GM18861 (cell line): ENCODE results near the gene CACNA1B.

Source experiments
- ATAC-seq: cut with Tn5 transposase; IDR thresholded peaks from one replicate; pipeline ENCODE4 v1.9.1; 2021; ENCODE audit not compliant: unreplicated experiment

CACNA1B gene

DNA sequence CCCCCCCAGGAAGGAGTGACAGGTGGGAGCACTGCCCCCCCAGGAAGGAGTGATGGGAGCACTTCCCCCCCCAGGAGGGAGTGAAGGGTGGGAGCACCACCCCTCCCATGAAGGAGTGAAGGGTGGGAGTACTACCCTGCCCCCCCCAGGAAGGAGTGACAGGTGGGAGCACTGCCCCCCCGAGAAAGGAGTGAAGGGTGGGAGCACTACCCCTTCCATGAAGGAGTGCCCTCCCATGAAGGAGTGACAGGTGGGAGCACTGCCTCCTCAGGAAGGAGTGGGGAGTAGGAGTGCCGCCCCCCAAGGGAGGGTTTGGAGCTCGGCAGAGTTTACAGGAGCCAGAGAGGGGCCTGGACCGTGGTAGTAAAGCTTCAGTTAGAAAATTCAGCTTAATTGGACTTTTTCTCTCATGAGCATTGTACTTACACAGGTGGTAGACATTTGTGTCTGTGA is 100.7 kb downstream of the CACNA1B start:
- ATAC-seq: no peak

DNA sequence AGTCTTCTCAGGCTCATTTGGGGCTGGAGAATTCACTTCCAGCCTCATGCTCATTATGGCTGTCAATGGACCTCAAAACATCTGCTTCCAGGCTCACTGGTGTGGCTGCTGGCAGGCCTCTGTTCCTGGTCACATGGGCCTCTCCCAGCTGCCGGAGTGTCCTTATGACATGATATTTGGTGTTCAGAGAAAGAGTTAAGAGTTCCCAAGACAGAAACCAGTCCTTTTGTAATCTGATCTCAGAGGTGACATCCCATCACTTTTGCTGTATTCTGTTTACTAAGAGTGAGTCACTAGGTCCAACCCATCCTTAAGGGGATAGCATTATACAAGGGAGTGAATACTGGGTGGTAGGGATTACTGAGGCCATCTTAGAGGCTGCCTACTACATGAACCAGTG is 104.6 kb downstream of the CACNA1B start:
- no peak for ATAC-seq

GRCh38 chr9:137984005-137984404 is 106.4 kb downstream of the CACNA1B start:
- ATAC-seq: no peak

- ATAC-seq: no peak
Measured at GRCh38 chr9:137984520-137985257, 107.1 kb downstream of the CACNA1B start.

GRCh38 chr9:137985637-137986071 is 108.1 kb downstream of the CACNA1B start:
- ATAC-seq: no peak

GRCh38 chr9:137986268-137987099 is 108.9 kb downstream of the CACNA1B start:
- ATAC-seq: no peak

DNA sequence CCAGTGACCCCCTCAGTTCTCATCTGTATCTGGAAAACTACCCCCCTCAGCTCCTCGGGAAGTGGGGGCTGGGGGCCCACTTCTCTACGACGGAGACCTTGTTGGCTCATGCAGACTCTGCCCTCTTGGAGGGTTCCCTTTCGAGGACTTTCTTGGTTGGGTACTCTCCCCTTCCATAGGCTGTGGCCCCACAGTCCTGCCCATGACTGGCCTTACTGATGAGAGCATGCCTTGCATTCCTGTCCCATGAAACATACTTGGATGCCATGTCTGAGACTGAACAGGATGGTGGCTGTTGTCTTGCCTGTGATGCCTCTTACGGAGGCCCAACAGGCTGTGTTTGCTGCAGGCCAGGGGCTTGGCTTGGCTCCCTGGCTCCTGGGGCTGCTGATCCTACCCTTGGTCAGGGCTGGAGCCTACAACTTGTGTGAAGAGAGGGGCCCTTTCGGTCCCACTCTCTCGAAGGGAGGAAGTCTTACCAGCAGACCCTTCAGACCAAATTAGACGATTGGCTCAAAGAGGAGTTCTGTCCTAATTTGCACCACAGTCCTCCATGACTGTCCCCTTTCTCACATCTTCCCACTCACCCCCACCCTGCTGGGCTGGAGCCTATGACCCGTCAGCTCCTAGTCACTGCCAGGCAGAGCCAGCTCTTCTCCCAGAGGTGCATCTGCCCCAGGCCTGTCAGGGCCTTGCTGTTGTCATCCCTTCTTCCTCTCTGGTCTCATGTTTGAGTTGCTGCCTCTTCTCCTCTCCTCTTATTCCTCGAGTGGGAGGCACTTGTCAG is 109.9 kb downstream of the CACNA1B start:
- no peak for ATAC-seq

- ATAC-seq: no peak
Measured at GRCh38 chr9:137988051-137988450, 110.5 kb downstream of the CACNA1B start.

GRCh38 chr9:137988701-137989100 is 111.1 kb downstream of the CACNA1B start:
- ATAC-seq: no peak

GRCh38 chr9:137989156-137989555 is 111.6 kb downstream of the CACNA1B start:
- ATAC-seq: no peak

DNA sequence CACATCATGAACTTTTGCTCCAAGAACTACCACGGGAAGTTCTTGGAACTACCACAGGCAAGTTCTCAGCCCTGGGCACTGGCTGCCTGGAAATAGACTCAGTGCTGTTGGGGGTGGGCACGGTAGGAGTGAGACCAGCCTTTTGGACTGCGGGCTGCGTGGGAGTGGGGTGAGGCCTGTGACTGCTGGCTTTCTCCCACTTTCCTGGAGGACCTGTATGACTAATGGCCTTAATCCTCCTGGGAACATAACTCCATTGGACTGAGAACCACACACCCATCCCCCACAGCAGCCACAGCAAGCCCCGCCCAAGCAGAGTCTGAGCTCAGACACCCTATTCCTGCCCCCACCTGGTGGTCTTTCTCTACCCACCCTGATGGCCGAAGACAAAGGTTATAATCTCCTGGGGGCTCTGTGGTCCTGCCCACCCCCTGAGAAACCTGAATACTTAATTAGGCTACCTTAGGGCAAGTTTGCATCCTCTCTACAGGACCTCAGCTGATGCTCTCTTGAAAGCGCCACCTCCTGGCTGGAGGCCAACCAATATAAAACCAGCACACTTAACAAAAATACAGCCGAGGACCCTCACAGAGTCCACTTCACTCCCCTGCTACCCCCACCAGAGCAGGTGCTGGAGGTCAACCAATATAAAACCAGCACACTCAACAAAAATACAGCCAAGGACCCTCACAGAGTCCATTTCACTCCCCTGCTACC is 112.6 kb downstream of the CACNA1B start:
- ATAC-seq: no peak

- no peak for ATAC-seq
Measured at GRCh38 chr9:138003485-138004190, 126.1 kb downstream of the CACNA1B start.

GRCh38 chr9:138006576-138007233 is 129.1 kb downstream of the CACNA1B start:
- no peak for ATAC-seq

- ATAC-seq: no peak
Measured at GRCh38 chr9:138007566-138007917, 130.0 kb downstream of the CACNA1B start.

GRCh38 chr9:138007918-138008841 is 130.6 kb downstream of the CACNA1B start:
- no peak for ATAC-seq

DNA sequence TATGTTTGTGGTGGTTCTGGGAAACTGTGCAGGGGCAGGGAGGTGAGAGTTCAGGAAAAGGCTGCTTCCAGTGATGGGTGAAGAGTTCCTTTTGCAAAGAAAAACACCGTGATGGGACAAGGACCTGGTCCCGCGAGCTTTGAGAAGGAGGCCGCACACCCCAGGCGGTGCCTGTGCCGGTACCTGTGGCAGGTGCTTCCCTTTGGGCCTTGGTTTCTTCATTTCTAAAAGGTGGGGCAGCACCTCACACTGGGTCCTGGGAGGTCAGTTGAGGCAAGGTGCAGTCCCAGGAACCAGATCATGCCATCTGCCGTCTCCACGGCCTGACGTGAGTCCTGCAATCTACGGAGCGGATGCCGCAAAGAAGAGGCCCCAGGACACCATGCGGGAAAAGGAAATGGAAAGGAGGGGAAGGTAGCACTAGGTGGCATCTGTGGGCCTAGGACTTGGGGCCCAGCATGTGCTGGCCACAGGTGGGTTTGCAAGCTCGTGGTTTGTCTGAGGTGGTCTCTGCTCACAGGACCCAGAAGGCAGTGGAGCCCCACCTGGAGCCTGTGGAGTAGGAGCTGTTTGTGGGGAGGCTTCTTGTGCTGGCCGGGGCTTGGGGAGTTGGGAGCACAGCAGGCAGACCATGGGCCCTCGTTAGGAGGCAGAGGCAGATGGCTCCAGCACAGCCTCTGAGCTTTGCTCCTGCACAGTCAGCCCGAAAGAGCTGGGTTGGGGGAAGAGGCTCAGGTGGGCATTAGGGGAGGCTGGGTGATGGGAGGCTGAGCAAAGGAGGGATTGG is 131.6 kb downstream of the CACNA1B start:
- no peak for ATAC-seq

DNA sequence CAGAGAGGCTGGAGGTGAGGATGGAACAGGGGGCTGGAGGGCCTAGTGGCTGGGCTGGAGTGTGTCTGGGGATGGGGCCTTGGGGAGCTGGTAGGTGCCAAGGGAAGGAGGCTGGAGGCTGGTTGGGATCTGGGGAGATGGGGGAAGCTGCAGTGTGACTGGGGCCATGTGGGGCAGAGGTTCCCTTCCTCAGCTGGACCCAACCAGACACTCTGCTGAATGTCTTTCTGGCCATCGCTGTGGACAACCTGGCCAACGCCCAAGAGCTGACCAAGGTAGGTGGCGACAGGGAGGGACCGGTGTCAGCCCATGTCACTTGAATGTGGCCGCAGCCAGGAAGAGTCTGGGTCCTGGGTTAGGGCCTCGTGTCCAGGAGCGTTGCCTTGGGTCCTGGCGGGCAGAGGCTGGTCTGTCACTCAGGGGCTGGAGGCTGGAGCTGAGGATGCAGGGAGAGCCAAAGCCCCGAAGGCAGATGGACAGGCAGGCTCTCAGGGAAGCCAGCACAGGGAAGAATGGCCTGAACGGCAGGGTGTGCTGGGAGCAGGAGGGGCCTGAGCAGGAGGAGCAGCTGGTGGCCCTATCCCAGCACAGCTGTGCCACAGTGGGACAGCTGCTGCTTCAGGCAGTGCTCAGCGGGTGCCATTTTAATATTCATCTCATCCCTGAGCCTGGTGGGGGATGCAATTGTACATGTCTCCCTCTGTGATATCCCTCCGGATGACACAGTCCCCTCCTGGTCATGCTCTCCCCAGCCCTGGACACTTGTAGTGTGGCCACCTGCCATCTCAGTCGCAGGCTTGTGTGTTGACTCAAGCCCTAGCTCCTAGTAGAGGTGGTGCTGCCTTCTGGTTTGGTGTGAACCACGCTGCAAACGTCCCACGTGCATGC is 132.5 kb downstream of the CACNA1B start:
- ATAC-seq: no peak
